NCI-H146 (cell line): ENCODE data around the gene CEP78.
A peak's percentile ranks its signal among the peaks of the same experiment; 100 is the strongest.

Experiments
- DNase-seq: peaks from one replicate; lab custom pipeline; 2025; lab: John Stamatoyannopoulos, UW

Gene CEP78

DNA sequence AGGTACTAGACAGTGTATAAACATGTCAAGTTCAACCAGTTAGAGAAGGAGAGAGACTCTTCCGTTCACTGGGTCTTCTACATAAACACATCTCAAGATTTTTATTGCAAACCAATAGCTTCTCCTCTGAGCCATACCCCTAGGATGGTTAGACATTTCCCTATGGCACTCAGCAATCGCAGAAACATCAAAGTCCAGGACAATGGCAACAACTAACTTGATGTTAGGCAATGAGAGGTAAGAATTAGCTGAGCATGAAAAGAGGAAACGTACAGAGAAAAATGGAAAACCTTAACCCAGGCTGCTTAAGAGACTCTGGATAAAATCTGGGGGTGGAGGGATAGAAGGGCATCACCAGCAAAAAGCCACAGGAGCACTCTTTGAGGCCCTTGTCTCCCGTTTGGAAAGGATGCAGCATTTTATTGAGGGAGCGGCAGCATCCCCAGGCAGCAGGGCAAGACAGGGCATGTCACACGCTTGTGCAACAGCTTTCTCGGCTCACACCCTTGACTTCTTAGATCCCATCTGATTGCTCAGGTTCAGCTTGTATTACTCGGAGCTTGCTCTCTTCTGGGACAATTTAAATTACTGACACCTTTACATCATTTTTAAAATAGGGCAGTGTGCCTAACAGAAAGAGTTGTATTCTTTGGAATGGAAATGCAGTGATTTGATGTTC, 52.5 kb downstream of the CEP78 start:
- DNase-seq = no peak

DNA sequence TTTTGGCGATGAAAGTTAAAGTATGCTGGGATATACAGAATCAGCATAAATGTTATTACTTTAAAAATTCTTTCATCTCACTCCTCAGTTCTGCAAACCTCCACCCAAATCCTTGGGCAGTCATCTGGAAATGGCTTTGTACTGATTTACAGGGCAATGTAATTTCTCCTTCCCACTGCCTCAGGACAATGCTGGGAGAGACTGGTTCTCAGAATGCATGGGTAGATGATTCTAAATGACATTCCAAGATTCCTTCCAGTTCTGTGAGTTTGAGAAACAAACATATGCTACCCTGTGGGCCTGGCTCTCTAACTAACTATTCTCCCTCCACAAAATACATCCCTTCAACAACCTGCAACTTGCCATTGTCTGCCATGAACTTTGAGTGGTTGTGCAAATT, 53.6 kb downstream of the CEP78 start:
- DNase-seq = no peak

DNA sequence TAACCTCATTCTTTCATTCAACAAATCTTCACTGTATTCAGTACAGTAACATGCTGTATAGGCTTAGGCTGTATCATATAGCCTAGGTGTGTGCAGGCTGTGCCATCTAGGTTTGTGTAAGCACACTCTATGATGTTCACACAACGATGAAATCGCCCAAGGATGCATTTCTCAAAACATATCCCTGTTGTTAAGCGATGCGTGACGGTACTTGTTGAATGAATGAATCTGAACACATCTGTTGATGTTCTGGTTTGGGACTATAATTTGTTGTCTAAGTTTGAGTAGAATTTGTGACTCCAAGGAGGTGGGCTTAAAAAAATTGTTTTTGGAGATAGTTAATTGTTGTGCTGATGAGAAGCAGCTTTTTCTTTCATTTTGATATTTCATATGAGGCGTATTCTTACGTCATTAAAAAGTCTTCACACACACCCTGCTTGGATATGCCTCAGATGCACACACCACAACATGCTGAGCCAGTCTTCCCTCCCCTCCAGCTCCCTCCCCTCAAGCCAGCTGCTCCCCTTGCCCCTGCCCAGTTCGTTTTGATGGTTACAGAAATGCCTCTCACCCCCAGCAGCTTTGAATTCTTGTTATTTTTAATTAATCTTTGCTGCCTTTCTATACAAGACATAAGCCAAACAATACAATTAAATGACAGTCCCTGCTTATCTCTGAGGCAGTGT, 55.5 kb downstream of the CEP78 start:
- DNase-seq = no peak

DNA sequence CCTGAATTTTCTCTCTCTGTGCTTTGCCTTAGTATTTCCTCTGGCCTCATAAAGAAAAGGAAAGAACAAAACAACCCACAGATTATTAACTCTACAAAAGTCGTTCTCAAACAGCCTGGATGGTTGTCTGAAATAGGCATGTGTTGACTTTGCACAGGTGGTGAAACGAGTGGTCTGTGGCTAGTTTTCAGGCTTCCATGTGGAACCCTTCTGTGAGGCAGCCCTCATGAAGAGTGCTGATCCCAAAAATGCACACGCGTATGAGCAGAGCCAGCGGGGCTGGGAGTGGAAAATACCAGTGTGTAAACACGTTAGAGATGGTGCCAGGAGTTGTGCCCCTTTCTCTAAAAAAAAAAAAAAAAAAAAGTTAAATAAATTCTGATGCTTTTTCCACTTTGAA, 56.2 kb downstream of the CEP78 start:
- no peak for DNase-seq

DNA sequence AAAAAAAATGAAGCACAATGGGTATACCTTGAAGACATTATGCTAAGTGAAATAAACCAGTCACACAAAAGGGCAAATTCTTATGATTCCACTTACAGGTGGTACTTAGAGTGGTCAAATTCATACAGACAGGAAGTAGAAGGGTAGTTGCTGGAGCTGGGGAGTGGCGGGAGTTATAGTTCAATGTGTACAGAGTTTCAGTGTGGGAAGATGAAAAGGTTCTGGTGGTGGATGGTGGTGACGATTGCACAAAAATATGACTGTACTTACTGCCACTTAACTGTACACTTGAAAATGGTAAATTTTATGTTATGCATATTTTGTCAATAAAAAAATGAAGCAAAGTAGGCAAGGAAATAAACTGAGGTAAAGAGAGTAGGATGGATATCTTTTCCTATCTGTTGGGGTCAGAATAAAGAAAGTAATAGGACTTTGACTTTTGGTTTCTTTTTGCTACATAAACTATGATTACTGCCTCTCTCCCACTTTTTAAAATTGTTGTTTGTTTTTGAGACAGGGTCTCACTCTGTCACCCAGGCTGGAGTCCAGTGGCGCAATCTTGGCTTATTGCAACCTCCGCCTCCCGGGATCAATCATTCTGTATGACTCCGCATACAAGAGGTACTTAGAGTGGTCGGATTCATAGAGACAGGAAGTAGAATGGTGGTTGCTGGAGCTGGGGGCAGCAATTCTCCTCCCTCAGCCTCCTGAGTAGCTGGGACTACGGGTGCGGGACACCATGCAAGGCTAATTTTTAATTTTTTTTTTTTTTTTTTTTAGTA, 57.0 kb downstream of the CEP78 start:
- DNase-seq = no peak

DNA sequence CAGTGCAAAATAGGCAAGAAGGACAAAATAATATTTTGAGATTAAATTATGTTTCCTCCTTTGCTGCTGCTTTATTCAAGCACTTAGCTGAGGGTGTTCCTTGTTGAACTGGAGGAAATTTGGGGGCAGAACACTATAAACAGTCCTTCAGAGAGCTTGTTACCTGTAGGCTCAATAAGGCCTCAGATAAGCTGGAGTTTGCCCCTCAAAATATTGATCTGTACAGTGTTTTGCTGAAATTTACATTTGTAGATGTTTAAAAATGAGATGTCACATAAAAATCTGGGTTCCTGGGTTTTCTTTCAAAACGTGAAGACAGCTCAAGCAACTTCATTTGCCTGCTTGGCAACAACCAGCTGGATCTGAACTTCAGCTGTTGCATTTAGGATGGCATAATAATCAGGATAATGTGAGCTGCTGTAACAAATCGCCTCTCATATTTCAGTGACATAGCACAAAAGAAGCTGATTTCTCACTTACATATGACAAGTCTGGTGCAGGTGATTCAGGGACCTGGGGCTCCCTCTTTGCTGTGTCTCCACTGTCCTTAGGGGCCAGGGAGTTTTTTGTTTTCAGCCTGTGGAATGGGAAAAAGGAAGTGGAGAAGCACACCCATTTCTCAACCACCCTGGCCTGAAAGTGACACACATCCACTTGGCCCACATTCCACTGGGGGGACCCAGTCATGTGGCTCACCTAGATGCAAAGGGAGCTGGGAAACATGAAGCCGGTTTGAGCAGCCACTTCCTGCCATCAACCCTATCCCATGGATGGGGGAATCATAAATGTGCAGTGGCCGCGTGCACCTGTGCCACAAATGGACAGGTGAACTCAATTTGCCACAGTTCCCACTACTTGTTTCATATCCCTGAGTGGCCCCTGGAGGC, 58.7 kb downstream of the CEP78 start:
- no peak for DNase-seq

DNA sequence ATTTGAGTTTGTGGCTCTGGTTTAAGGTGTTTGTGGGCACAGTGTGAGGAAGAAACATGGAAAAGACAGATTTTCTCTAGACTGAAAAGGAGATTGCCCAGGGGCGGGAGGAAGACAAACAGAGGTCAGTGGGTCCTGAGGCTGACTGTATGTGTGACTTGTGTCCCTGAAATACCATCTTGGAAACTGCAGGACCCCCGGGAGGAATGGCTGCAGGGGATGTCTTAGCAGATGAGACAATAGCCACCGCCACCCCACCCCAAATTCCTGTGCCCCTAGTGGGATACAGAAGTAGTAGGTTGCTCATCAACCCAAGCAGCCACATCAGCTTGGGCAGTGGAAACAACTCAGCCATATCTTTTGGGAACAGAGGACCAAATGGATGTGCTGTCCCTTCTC, 59.3 kb downstream of the CEP78 start:
- DNase-seq = no peak

DNA sequence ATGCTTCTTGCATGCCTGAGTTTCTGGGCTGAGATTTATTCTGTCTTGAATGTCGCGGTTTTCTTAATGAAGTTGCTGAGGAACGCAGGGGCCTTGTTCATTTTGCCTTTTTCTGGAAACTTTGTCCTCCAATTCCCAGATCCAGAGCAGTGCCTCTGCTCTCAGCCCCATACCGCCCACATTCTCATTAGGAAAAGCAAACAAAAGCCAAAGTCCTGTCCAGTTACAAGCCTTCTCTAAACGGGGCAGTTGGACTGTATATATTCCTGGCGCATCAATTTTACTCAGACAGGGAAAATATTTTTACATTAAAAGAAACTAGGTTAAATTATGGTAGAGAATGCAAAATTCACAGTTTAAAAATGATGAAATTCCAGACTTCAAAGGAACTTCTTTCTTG, 59.9 kb downstream of the CEP78 start:
- DNase-seq = no peak

DNA sequence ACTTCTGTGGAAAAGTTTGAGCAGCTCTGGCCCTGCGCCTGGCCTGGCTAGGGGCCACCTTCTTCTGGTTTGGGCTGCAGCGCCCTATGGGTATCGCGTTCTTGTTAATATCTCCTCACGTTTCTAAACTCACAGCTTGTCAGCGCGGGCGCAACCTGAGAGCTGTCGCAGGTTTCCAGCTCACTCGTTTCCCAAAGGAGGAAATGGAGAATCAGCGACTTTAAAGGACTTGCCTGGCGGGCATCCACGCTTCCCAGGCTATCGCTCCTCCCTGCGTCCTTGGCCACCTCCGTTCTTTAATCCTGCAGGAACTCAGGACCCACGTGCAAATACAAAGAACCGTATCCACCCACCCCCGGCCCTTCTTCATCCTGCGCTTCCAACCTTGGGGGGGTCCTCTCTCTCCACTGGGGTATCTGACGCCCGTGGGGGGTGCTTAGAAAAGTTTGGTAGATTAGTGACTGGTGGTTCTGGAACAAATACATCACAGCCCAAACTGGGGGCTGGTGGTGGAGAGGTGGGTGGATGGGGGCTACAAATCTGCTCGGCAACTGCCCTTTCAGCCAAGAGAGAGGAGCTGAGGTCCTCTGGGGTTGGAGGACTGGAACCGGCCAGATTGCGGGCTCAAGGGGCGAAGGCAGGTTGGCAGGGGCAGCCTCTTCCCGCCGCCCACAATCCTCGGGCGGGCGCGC, 60.5 kb downstream of the CEP78 start:
- DNase-seq = peak; percentile 49

DNA sequence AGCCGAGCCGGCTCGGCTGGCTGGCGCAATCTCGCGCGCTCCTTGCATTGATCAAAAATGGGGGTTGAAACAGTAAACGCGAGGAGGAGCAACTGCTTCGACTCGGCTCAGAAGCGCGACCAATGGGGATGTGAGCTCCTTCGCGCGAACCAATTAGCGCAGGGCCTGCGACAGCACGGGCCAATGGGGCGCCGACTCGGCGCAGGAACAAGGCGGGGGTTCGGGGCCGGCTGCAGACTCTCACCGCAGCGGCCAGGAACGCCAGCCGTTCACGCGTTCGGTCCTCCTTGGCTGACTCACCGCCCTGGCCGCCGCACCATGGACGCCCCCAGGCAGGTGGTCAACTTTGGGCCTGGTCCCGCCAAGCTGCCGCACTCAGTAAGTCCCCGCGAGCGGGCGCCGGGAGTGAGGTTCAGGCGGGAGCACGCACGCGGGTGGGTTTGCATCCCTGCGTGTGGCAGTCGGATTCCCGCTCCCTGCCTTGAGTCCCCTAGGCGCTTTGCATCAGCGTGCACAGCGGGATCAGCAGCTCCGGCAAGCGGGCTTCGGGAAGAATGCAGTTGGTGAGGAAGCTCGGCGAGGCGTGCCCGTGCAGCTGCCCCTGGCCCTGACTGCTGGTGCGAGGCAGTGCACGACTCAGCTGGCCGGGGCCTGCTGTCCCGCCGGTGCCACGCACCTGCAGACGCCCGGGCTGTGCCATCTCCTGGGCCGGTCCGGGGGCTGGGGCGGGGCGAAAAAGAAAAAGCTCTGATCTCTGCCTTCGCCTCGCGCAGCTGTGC, 61.2 kb downstream of the CEP78 start, which contains the start of gene PSAT1:
PSAT1 (plus strand) TSS at position 233 of the 779 bp plus-strand sequence; CDS start at position 319, 86 bp downstream.
- DNase-seq = peak; percentile 94

DNA sequence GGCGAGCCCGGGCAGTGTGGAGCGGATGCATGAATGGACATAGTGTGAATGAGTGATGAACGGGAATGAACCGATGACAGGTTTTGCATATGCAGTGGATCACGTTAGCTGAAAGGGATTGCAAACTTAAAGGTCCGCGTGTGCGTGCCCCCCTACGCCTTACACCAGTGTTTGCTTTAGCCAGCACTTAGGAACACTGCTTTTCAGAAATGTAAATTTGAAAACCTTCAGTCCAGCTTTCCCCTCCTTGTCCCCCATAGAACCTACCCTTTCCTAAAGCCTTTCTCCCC, 61.7 kb downstream of the CEP78 start:
- no peak for DNase-seq

DNA sequence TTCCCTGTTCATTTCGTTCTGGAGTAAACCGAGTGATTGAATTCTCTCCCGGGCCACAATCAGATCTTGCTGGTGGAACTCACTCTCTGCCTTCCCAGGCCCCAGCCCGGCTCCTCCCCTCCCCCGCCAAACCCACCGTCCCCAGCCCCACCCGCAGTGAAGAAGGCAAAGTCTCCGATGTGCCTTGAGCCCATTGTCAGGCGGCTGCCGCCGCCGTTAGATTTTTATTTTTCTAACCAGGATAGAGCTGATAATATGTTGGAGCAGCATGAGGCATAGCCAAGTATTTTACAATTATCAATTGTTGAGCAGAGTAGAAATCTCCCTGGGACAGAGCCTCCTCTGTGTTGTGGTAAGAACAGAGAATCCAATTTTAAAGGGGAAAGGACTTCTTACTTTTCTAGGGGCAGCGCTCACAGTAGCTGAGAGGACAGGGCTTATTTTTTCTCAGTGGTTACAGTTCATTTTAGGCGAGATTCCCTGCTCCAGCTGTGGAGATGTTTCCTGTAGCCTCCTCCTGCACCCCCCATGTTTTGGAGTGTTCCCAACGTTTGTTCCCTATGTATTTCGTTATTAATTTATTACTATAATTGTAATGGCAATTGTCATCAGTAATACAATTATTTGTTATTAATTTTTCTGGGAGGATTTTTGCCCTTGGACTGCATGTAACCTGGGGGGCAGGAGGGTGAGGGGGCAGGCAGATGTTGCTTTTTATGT, 62.3 kb downstream of the CEP78 start:
- peak; percentile 25 for DNase-seq

DNA sequence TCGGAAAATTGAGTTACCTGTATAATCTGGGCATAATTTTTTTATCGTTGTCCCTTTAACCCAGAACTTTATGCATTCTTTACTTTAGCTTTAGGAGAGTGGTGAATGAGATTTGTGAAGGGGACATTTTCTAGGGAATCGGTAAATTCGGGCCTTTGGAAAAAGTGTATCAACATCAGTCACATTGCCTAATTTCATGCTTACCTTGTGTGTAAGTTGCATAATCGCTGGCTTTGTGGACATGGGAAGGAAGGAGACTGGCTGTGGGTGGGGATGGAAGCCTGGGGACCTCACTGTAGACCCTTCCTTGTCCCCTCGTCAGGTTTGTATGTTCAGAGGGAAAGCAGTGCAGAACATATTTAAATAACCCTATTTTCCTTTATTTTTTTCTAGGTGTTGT, 64.3 kb downstream of the CEP78 start:
- no peak for DNase-seq

DNA sequence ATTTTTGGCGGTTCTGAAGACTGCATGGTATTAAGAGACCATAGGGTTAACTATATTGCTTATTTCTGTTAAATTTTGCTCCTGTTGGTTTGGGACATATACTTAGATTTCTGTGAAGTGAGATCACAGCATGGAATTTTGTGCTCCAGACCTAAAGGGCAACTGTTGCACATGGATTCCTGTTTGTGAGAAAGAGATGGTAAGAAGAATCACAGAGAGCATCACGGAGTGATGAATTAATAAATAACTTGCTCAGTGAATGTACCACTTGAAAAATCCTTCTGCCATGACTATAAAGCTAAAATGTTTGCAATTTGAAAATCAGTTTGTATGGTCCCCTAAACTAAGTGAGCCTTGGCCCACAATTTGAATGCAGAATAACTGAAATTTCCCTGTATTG, 65.6 kb downstream of the CEP78 start:
- no peak for DNase-seq

DNA sequence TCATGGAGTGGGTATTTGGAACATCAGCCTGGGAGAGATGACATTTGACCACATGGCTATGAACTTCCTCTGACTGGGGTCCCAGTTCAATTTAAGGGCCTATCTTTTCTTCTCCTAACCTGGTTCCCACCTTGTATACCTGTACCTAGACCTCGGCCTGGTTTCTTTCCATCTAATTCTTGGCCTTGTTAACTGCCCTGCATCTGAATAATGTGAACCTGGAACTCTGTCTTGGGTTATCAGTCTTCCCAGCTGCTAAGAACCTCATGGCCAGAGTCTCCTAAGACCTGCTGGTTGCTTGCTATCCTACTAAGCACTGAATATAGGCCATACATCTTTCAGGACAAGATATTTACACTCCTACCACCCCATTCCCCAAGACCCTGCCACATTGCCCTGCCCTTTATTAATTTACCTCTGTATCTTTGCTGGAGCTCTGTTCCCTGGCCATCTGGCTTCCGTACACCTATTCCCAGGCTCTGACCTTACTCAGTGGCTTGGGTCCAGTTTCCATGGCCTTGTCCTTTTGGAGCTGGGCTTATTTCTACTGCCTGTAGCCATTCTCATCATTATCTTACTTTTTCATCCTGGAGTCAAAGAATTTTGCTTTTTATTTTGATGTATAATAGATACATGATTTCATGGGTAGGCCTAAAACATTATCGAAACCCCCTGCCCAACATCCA, 67.6 kb downstream of the CEP78 start:
- DNase-seq = no peak

DNA sequence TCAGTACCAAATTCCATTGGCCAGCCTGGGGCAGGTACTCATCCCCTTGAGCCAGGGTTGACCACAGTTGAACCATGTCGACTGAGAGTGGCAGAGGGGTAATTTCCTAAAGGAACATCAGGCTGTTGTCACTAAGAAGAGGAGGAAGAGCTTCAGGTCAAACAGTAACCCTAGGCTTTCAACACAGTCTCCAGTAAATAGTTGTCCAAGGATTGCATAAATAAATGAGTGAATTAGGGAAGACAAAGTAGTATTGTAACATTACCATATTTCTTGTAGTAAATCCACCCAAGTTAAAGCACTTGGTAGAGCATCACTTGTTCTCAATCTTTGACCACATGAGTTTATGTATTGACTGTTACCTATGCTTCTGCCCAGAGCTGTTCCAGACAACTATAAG, 68.5 kb downstream of the CEP78 start:
- no peak for DNase-seq

DNA sequence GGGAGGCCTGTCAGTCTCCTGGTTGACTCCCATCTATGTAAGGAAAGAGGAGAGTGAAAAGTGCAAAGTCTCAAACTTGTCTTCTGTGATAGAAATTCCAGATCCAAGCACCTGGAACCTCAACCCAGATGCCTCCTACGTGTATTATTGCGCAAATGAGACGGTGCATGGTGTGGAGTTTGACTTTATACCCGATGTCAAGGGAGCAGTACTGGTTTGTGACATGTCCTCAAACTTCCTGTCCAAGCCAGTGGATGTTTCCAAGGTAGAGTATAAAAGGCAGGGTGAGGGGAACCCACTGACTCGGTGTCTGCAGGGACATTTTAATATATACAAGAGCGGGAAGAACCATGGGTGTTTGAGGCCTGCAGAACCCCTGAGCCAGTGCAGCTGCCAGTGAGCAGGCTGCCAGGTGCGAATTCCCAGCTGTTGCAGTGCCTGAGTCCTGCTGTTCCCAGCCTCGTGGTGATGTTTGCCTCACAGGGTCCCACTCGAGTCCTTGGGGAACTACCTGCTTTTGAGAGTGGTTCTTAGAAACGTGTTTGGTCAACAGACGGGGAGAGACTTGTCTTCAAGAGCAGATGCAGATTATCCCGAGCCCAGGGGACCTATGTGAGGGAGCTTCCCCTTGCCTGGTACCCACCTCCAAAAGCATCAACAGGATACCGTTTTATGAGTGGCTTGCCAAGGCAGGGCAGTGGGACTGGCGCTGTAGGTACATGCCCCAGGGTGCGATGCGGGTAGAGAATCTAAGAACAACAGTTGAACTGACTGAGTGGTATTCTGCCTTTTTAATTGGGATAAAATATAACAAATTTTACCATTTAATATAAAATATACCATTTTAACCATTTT, 70.6 kb downstream of the CEP78 start:
- no peak for DNase-seq

DNA sequence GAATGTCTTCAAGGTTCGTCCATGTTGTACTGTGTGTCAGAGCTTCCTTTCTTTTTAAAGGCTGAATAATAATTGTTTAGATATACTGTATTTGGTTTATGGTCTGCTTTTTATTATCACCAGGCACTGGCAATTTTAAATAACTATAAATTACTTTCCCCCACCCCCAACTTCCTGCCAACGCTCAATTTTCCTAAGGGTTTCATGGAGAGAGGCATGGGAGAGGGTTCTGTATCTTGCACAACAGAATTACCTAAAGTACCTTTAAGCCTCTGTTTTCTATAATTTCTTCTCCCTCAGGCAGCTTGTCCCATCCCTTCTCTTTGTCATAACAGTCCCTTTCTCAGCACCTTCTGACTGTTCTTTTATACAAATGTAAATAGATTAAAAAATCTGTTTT, 71.5 kb downstream of the CEP78 start:
- DNase-seq = no peak

DNA sequence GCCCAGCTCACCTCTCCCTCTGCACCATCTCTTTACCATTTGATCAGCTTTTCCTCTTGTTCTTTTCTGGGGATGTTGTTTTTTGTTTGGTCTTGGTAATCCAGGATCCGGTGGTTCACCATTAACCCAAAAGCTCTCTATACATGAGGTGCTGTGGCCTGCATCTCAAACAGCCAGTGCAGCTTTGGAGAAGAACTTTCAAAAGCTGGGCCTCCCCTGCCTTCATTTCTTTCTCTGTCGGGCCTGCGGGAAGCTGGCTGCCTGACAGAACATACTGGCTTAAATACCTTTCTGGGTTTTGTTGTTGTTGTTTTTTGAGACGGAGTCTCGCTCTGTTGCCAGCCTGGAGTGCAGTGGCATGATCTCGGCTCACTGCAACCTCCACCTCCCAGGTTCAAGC, 73.2 kb downstream of the CEP78 start:
- no peak for DNase-seq
